PC-9 (cell line): ENCODE measurements around the gene SMARCD1.

ENCODE experiments used
- EZH2 ChIP-seq: fragments of 200-600 bp; sonication (generic); IDR thresholded peaks from 2 replicates; pipeline ENCODE4 v1.8.0; 2017; ENCODE audit warnings: antibody characterized with exemption, low read depth
- TF ChIP-seq, protein P1 (sequence below): fragments of 200-600 bp; sonication (generic); conservative IDR thresholded peaks from 2 replicates; pipeline ENCODE4 v1.6.1; 2017; ENCODE audit warnings: mixed run types, antibody characterized with exemption, mild to moderate bottlenecking, moderate library complexity

DNA sequence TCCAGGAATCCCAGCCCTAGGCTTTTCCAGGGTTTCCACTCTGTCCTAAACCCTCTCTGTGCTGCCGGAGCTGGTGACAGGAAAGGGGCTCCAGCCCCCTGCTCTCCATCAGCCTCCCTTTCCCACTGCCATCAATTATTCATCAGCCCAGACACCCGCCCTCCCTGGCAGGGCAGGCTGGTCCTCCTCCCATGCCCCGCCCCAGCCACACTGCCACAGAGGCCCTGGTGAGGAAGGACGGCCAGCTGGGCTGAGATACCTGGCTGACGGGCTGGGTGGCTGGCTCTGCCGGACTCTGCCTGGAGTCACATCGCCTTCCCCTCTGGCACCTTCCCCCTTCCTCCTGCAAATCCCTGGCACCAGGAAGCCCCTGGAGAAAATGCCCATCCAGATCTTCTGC, 11.9 kb upstream of the SMARCD1 start:
- TF ChIP-seq, protein P1, sequence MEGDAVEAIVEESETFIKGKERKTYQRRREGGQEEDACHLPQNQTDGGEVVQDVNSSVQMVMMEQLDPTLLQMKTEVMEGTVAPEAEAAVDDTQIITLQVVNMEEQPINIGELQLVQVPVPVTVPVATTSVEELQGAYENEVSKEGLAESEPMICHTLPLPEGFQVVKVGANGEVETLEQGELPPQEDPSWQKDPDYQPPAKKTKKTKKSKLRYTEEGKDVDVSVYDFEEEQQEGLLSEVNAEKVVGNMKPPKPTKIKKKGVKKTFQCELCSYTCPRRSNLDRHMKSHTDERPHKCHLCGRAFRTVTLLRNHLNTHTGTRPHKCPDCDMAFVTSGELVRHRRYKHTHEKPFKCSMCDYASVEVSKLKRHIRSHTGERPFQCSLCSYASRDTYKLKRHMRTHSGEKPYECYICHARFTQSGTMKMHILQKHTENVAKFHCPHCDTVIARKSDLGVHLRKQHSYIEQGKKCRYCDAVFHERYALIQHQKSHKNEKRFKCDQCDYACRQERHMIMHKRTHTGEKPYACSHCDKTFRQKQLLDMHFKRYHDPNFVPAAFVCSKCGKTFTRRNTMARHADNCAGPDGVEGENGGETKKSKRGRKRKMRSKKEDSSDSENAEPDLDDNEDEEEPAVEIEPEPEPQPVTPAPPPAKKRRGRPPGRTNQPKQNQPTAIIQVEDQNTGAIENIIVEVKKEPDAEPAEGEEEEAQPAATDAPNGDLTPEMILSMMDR, result no peak
- TF ChIP-seq EZH2, result no peak
